Ovary (tissue), 9 donors: Measurements from ENCODE around the gene PID1. TPM values are rescaled to one million over a fixed set of nuclear protein-coding genes. Genes with fewer than 3 reads are reported as not detected.

ENCODE experiments used
- DNase-seq, 5 donors: peaks; one replicate each; pipeline ENCODE4 v3.0.0-alpha.2; 2019 to 2020
- H3K27ac ChIP-seq, 2 donors: fragments of 200-600 bp; one replicate each; pipeline versions ENCODE4 v1.5.1 to v1.8.0; 2019 to 2022
- H3K27me3 ChIP-seq: fragments of 200-600 bp; one replicate; pipeline ENCODE4 v1.8.0; 2022
- H3K36me3 ChIP-seq: fragments of 200-600 bp; sonication (generic); one replicate; pipeline ENCODE4 v1.5.1; 2019
- H3K4me1 ChIP-seq: one replicate; pipeline ENCODE4 v1.8.1; 2013; ENCODE audit warnings: mild to moderate bottlenecking, moderate library complexity; ENCODE audit not compliant: insufficient read depth
- H3K4me3 ChIP-seq: fragments of 200-600 bp; sonication (generic); one replicate; pipeline ENCODE4 v1.5.1; 2017
- H3K9me3 ChIP-seq, 2 donors: fragments of 200-600 bp in 1 of 2; sonication (generic) in 1 of 2; one replicate each; pipeline versions ENCODE4 v1.5.1 to v1.8.1; 2013 to 2019; ENCODE audit warnings: mild to moderate bottlenecking in 1 of 2, moderate library complexity in 1 of 2
- EP300 ChIP-seq: sonication (generic); formaldehyde crosslinking; IDR thresholded peaks from one replicate; pipeline ENCODE4 v1.6.1; 2017; ENCODE audit warnings: antibody characterized with exemption
- POLR2A ChIP-seq: fragments of 450-650 bp; IDR thresholded peaks from one replicate; pipeline ENCODE4 v1.6.1; 2017; ENCODE audit warnings: antibody characterized with exemption, mild to moderate bottlenecking, moderate library complexity
- WGBS, 3 donors: extraction: QIAGEN DNeasy Blood & Tissue Kit in 1 of 3; methylation state at CpG; one replicate each; pipeline versions ENCODE4 v1.1.5 to v1.1.7; 2013 to 2017; 5-methylcytosine and 5-hydroxymethylcytosine counted together
- intact Hi-C, 4 donors: fragments of 100-400 bp; cut with DNase I; formaldehyde crosslinking; loops; one replicate each; pipeline versions ENCODE4 v1.11.0 to v1.15.1; 2022 to 2023
- polyA plus RNA-seq, 2 donors: library from polyadenylated mRNA; stranded (reverse); fragments of 200-250 nt in 1 of 2; fragments of 350-450 nt in 1 of 2; fragmentation: Illumina TruSeq in 1 of 2; extraction: RNeasy Lipid Tissue Mini Kit (QIAGEN cat#74804) in 1 of 2; gene quantifications; one replicate each; pipeline ENCODE4 v1.2.3, GENCODE V29; 2013 to 2014
- total RNA-seq, 7 donors: library from RNA; depleted of rRNA in 2 of 7; stranded (reverse); fragments of >200 nt in 2 of 7; fragmentation: NEBNext Ultra II Directional in 3 of 7; extraction: Animal tissue kit (Norgen Biotek cat#: 25700) in 3 of 7; gene quantifications; one replicate each; pipeline versions ENCODE4 v1.1.0 to v1.2.4, GENCODE V29; 2016 to 2023
- TF ChIP-seq, protein P1 (sequence below), 3 donors: fragments of 450-650 bp in 2 of 3; fragments of 200-600 bp in 1 of 3; IDR thresholded peaks; one replicate each; pipeline versions ENCODE4 v1.5.1 to v1.8.0; 2016 to 2022; ENCODE audit warnings: antibody characterized with exemption in 3 of 3, mild to moderate bottlenecking in 1 of 3
- donor health status: DM: no; HTN: no; CAD: no; lungs with moderate emphysema.
- donor health status: DM: no; HTN: no; CAD: no.
- donor health status: Bipolar disorder and iron deficiency.
- donor health status: DM: yes; HTN: yes; CAD: no.
- donor health status: DM: no; HTN: no; CAD: no.
- donor health status: DM: yes; HTN: yes; CAD: no.

The PID1 gene
- total and polyA plus RNA-seq, 9 donors, result 19.8 to 66.1 (median 32.4) TPM

DNA sequence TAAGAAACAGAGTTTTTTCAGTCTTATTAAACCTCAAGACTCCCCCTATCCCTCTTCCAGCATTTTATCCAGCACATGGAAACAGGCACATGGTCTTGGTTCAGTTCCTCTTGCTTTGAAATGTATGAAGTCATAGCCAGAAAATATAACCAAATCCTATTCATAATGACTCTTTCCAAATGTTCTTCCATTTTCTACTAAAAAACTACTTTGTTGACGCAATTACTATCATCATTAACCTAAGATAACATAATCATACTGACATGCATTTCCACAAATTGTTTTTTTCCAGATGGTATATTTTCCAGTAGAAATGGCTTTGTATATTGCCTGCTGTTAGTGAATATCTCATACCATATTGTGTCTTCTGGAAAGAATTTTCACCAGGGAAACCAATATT, 261.3 kb downstream of the PID1 start:
- Histone ChIP-seq H3K4me3 (no peak overlapping the region), H3K36me3 (no peaks in the 10 kb centered on the region), H3K9me3 (no peaks in the 10 kb centered on the region), H3K27me3 (no peaks in the 10 kb centered on the region), H3K4me1 (no peaks in the 10 kb centered on the region), H3K27ac (no peak overlapping the region)
- 76 to 85% (median 82%) methylated on average over 1 of the region's 1 CpG for WGBS, 3 donors
- intact Hi-C loops, result no loop called here
- TF ChIP-seq POLR2A (no peak), EP300 (no peak)
- TF ChIP-seq, protein P1, sequence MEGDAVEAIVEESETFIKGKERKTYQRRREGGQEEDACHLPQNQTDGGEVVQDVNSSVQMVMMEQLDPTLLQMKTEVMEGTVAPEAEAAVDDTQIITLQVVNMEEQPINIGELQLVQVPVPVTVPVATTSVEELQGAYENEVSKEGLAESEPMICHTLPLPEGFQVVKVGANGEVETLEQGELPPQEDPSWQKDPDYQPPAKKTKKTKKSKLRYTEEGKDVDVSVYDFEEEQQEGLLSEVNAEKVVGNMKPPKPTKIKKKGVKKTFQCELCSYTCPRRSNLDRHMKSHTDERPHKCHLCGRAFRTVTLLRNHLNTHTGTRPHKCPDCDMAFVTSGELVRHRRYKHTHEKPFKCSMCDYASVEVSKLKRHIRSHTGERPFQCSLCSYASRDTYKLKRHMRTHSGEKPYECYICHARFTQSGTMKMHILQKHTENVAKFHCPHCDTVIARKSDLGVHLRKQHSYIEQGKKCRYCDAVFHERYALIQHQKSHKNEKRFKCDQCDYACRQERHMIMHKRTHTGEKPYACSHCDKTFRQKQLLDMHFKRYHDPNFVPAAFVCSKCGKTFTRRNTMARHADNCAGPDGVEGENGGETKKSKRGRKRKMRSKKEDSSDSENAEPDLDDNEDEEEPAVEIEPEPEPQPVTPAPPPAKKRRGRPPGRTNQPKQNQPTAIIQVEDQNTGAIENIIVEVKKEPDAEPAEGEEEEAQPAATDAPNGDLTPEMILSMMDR (IDR thresholded peaks at IDR 0.05), result no peak
- DNase-seq, result no peak

- Histone ChIP-seq H3K9me3 (peaks cover 0 to 3% of the 10 kb centered on the region in 2 donors), H3K27ac (no peak overlapping the region), H3K4me1 (no peaks in the 10 kb centered on the region), H3K4me3 (no peak overlapping the region), H3K36me3 (no peaks in the 10 kb centered on the region), H3K27me3 (no peaks in the 10 kb centered on the region)
- TF ChIP-seq, protein P1 (IDR thresholded peaks at IDR 0.05), result no peak
- TF ChIP-seq POLR2A (no peak), EP300 (no peak)
- no peak for DNase-seq
- 29 to 37% (median 33%) methylated on average over 2 of the region's 2 CpGs for WGBS, 3 donors
- intact Hi-C loops, result no loop called here
These were observed 267.8 kb downstream of the PID1 start for GRCh38 chr2:229003256-229003655.

- DNase-seq, result no peak
- 66 to 74% (median 73%) methylated on average over 1 of the region's 1 CpG for WGBS, 3 donors
These were observed 269.9 kb downstream of the PID1 start for GRCh38 chr2:229001196-229001595.

GRCh38 chr2:228999326-228999725, 271.8 kb downstream of the PID1 start:
- Histone ChIP-seq H3K27ac (no peak overlapping the region), H3K36me3 (no peaks in the 10 kb centered on the region), H3K27me3 (no peaks in the 10 kb centered on the region), H3K4me1 (no peaks in the 10 kb centered on the region), H3K4me3 (no peak overlapping the region), H3K9me3 (peaks cover 0 to 3% of the 10 kb centered on the region in 2 donors)
- no peak for DNase-seq
- 85 to 94% (median 89%) methylated on average over 1 of the region's 1 CpG for WGBS, 3 donors
- no peak for TF ChIP-seq POLR2A
- TF ChIP-seq, protein P1 (IDR thresholded peaks at IDR 0.05), result no peak
- no peak for TF ChIP-seq EP300
- intact Hi-C loops, result no loop called here

More at GRCh38 chr2:229001196-229001595, 269.9 kb downstream of the PID1 start:
- no peak overlapping the region for H3K4me3 ChIP-seq
- H3K36me3 ChIP-seq, result no peaks in the 10 kb centered on the region
- TF ChIP-seq POLR2A (no peak), EP300 (no peak)
- TF ChIP-seq, protein P1 (IDR thresholded peaks at IDR 0.05), result no peak
- no peak overlapping the region for H3K27ac ChIP-seq
- intact Hi-C loops, result no loop called here
- no peaks in the 10 kb centered on the region for H3K4me1 ChIP-seq
- peaks cover 0 to 3% of the 10 kb centered on the region in 2 donors for H3K9me3 ChIP-seq
- H3K27me3 ChIP-seq, result no peaks in the 10 kb centered on the region
